ENCODE data around the gene GTF2I. TPM values are rescaled to one million over a fixed set of nuclear protein-coding genes. Genes with fewer than 3 reads are reported as not detected.
A peak's percentile ranks its signal among the peaks of the same experiment; 100 is the strongest.
"Not testable (repeated sequence)": the region's sequence is repeated elsewhere in the genome, so short reads cannot be mapped to it uniquely, and the experiment has no call there.

The GTF2I gene
- total and polyA plus RNA-seq, 9 donors = 101 to 171 (median 143) TPM

DNA sequence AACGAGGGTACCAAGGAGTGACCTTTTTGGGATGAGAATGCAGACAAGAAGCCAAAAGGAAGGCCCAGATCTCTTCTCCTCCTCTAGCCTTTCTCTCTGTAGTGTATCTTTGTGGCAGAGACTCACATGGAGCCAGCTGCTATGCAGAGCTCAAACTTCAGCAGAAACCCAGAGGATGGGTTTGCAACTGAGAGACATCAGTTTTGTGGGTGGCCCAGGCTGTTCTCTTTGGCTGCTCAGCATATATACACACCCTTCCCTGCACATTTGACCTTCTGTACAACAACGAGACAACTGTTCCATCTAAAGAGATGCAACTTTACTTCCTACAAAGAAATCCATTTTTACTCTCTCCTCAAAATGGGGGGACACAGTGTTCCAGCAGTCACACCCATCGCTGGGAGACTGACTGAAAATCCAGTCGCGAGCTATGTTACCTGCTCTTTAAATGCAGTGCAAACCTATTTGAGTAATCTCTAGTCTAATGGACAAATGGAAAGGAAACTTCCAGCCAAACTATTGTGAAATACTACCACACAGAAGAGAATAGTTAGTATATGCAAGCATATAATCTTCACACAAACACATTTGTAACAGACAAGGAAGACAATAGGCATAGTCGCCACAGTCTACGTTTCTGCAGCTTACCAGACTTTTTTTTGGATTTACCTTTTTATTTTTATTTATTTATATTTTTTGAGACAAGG, 51.2 kb downstream of the GTF2I start:
- WGBS (ENCODE audit: insufficient coverage) = 67% methylated on average over 1 of the region's 7 CpGs
- no peak overlapping the region for H3K27ac ChIP-seq (ENCODE audit: low read length)
- peaks cover 66% of the 10 kb centered on the region for H3K36me3 ChIP-seq (ENCODE audit: control insufficient read depth, insufficient read depth, low read length)
- no peaks in the 10 kb centered on the region for H3K27me3 ChIP-seq (ENCODE audit: control insufficient read depth, insufficient read depth, low read length)
- peak; percentile 22 for DNase-seq
- H3K4me3 ChIP-seq (ENCODE audit: low read length) = no peak overlapping the region
- peaks cover 3% of the 10 kb centered on the region for H3K9me3 ChIP-seq (replicated peaks; ENCODE audit: control insufficient read depth, low read depth, low read length)
- H3K4me1 ChIP-seq (ENCODE audit: control insufficient read depth, insufficient read depth, low read length) = no peaks in the 10 kb centered on the region

DNA sequence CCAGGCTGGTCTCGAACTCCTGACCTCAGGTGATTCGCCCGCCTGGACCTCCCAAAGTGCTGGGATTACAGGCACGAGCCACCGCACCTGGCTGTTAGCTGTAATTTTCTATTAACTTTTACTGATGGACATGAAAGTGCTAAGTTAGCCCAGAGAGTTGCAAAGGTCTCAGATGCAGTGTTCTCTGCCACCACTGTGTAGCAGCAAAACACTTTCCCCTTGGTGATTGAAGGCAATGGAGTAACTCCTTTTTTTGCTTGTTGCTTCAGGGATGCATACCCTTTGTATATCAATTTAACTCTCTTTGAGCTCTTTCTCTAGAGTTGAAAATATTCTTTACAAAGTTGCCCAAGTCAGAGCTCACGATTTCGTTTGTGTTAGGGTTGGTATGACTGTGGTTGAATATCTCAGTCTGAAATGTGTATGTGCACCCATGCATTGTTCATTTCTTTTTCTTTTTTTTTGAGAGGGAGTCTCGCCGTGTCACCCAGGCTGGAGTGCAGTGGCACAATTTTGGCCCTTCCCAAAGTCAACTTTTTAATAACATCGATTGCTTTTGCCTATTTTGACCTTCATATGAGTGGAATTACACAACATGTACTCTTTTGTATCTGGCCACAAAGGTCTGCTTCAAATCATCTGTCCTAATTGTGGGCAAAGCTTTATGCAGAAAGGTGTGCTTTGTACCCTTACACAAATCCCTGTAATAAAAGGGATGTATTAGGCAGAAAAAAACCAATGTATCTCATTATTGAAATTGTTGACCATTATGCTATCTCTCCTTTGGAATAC, 52.6 kb downstream of the GTF2I start:
- DNase-seq = no peak
- Histone ChIP-seq H3K9me3 (replicated peaks; ENCODE audit: control insufficient read depth, low read depth, low read length) (peaks cover 4% of the 10 kb centered on the region), H3K36me3 (ENCODE audit: control insufficient read depth, insufficient read depth, low read length) (peaks cover 59% of the 10 kb centered on the region), H3K27ac (ENCODE audit: low read length) (no peak overlapping the region), H3K27me3 (ENCODE audit: control insufficient read depth, insufficient read depth, low read length) (no peaks in the 10 kb centered on the region), H3K4me1 (ENCODE audit: control insufficient read depth, insufficient read depth, low read length) (no peaks in the 10 kb centered on the region), H3K4me3 (ENCODE audit: low read length) (no peak overlapping the region)
- WGBS (ENCODE audit: insufficient coverage) = 97% methylated on average over 5 of the region's 10 CpGs

DNA sequence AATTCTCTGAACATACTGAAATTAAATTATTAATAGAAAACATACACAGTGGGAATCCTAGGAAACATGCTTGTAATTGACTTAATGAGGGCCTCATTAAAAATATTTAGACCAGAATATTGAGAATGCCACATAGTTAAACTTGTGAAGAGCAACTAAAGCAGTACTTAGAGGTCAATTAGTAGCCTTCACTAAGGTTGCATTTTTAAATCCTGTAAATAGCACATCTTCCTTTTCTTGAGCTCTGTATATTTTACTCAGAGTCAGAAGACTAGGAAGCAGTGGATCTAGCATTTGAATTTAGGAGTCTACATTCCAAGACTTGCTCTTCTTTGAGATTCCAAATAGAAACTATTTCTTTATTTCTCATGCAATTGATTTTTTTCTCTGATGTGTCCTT, 56.0 kb downstream of the GTF2I start:
- Histone ChIP-seq H3K4me1 (ENCODE audit: control insufficient read depth, insufficient read depth, low read length) (no peaks in the 10 kb centered on the region), H3K36me3 (ENCODE audit: control insufficient read depth, insufficient read depth, low read length) (peaks cover 35% of the 10 kb centered on the region), H3K27ac (ENCODE audit: low read length) (no peak overlapping the region), H3K9me3 (replicated peaks; ENCODE audit: control insufficient read depth, low read depth, low read length) (peaks cover 4% of the 10 kb centered on the region), H3K4me3 (ENCODE audit: low read length) (no peak overlapping the region), H3K27me3 (ENCODE audit: control insufficient read depth, insufficient read depth, low read length) (no peaks in the 10 kb centered on the region)
- DNase-seq = no peak

DNA sequence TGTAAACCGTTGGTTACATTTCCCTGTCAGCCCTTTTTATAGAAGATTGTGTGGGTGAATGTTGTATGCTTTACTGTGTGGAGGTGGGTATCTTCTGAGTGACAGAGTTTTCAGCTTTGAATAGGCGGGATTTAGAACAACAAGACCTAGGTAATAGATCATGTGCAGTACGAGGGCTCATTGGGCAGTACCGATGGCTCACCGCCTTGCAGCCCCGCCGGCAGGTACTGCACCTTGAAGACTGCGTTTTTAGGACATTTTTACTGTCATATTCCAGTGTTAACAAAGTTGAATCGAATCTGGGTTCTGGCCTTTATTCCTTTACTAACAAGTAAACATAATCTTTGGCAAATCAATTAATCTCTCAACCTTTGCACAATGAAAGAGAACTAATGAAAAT, 60.4 kb downstream of the GTF2I start:
- no peak overlapping the region for H3K27ac ChIP-seq (ENCODE audit: low read length)
- peaks cover 4% of the 10 kb centered on the region for H3K9me3 ChIP-seq (replicated peaks; ENCODE audit: control insufficient read depth, low read depth, low read length)
- H3K27me3 ChIP-seq (ENCODE audit: control insufficient read depth, insufficient read depth, low read length) = no peaks in the 10 kb centered on the region
- no peak for DNase-seq
- no peak overlapping the region for H3K4me3 ChIP-seq (ENCODE audit: low read length)
- 97% methylated on average over 7 of the region's 9 CpGs for WGBS (ENCODE audit: insufficient coverage)
- H3K4me1 ChIP-seq (ENCODE audit: control insufficient read depth, insufficient read depth, low read length) = no peaks in the 10 kb centered on the region
- H3K36me3 ChIP-seq (ENCODE audit: control insufficient read depth, insufficient read depth, low read length) = peaks cover 22% of the 10 kb centered on the region

DNA sequence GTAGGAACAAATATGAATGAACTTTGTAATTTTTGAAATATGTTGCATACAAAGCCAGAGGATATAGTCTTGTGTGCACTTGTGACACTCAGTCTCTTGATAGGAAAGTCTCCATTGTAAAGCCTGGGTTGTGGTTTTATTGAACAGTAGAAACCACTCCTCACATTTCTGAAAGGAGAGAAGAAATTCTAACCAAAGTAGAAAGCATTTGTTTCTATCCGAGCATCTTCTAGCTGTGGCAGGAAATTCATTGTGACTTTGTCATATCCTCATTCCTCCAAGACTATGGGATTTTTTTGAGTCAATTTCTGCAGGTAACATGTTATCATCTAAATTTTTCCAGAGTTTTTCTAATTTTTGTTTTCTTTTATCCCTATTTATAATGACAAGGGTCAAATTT, 60.8 kb downstream of the GTF2I start:
- WGBS (ENCODE audit: insufficient coverage) = no CpG with 5 or more reads among the region's 1 CpG
- no peaks in the 10 kb centered on the region for H3K4me1 ChIP-seq (ENCODE audit: control insufficient read depth, insufficient read depth, low read length)
- no peaks in the 10 kb centered on the region for H3K27me3 ChIP-seq (ENCODE audit: control insufficient read depth, insufficient read depth, low read length)
- DNase-seq = no peak
- no peak overlapping the region for H3K4me3 ChIP-seq (ENCODE audit: low read length)
- peaks cover 4% of the 10 kb centered on the region for H3K9me3 ChIP-seq (replicated peaks; ENCODE audit: control insufficient read depth, low read depth, low read length)
- no peak overlapping the region for H3K27ac ChIP-seq (ENCODE audit: low read length)
- H3K36me3 ChIP-seq (ENCODE audit: control insufficient read depth, insufficient read depth, low read length) = peaks cover 22% of the 10 kb centered on the region

DNA sequence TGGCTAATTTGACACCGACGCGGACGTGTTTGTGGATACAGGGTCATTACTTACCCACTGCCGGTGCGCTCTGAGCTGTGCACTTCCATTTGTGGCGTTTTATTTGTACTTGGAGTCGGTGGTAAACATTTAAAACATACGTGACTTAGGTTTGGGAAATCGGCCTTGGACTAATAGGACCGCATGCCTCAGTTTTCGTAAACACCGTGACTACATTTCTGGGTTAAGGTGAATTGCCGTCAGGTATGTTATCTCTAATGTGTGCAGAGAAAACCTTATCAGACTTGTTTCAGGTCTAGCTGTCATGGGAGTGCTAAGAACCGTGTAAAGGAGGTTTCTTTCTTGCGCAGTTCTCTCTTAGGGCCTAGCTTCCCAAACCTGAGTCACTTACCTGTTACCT, 64.6 kb downstream of the GTF2I start:
- Histone ChIP-seq H3K27me3 (ENCODE audit: control insufficient read depth, insufficient read depth, low read length) (no peaks in the 10 kb centered on the region), H3K9me3 (replicated peaks; ENCODE audit: control insufficient read depth, low read depth, low read length) (no peaks in the 10 kb centered on the region), H3K4me3 (ENCODE audit: low read length) (no peak overlapping the region), H3K36me3 (ENCODE audit: control insufficient read depth, insufficient read depth, low read length) (peaks cover 23% of the 10 kb centered on the region), H3K4me1 (ENCODE audit: control insufficient read depth, insufficient read depth, low read length) (no peaks in the 10 kb centered on the region), H3K27ac (ENCODE audit: low read length) (no peak overlapping the region)
- 90% methylated on average over 13 of the region's 16 CpGs for WGBS (ENCODE audit: insufficient coverage)
- no peak for DNase-seq

DNA sequence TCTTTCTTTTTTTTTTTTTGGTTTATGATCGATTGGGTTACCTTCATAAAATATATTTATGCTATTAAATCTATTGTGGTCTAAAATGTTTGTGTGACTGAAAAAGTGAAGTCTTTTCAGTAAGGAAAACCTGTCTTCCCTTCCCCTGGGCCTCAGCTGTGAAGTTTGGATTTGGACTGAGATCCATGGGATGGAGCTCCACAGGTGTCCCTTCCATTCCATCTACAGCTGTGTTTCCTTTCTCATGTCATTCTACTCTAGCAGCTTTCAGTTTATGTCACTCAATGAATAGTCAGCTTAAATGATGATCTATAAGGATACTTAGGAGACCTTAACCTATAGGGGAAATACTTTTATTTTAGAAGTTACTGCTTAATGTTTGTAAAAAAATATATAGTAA, 68.3 kb downstream of the GTF2I start:
- no peak overlapping the region for H3K27ac ChIP-seq (ENCODE audit: low read length)
- DNase-seq = no peak
- H3K9me3 ChIP-seq (replicated peaks; ENCODE audit: control insufficient read depth, low read depth, low read length) = no peaks in the 10 kb centered on the region
- no peaks in the 10 kb centered on the region for H3K27me3 ChIP-seq (ENCODE audit: control insufficient read depth, insufficient read depth, low read length)
- peaks cover 12% of the 10 kb centered on the region for H3K36me3 ChIP-seq (ENCODE audit: control insufficient read depth, insufficient read depth, low read length)
- no CpG with 5 or more reads among the region's 1 CpG for WGBS (ENCODE audit: insufficient coverage)
- no peak overlapping the region for H3K4me3 ChIP-seq (ENCODE audit: low read length)
- H3K4me1 ChIP-seq (ENCODE audit: control insufficient read depth, insufficient read depth, low read length) = no peaks in the 10 kb centered on the region

DNA sequence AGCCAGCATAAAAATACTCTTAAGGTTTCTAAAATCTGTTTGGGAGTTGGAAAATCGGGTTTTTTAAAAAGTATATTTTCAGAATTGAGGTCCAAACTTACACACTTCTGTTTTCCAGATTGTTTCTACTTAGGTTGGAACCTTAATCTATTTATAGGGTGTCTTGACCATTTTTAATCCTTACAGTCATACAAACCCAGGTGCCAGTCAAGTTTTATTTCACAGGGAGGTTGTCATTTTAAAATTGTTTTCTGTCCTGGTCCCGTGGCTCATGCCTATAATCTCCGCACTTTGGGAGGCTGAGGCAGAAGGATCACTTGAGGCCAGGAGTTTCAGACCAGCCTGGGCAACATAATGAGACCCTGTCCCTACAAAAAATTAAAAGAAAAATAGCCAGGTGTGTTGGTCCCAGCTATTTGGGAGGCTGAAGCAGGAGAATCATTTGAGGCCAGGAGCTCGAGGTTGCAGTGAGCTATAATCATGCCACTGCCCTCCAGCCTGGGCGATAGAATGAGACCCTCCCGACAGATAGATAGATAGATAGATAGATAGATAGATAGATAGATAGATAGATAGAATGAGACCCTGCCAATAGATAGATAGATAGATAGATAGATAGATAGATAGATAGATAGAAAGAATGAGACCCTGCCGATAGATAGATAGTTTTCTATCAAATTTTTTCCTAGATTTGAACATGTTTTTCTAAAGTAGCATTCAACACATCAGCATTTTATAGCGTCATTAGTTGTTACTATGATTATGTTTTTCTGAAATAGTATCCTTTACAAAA, 69.0 kb downstream of the GTF2I start:
- H3K4me3 ChIP-seq (ENCODE audit: low read length) = no peak overlapping the region
- no peak for DNase-seq
- WGBS (ENCODE audit: insufficient coverage) = 97% methylated on average over 5 of the region's 8 CpGs
- H3K36me3 ChIP-seq (ENCODE audit: control insufficient read depth, insufficient read depth, low read length) = peaks cover 10% of the 10 kb centered on the region
- no peaks in the 10 kb centered on the region for H3K27me3 ChIP-seq (ENCODE audit: control insufficient read depth, insufficient read depth, low read length)
- no peaks in the 10 kb centered on the region for H3K9me3 ChIP-seq (replicated peaks; ENCODE audit: control insufficient read depth, low read depth, low read length)
- H3K4me1 ChIP-seq (ENCODE audit: control insufficient read depth, insufficient read depth, low read length) = no peaks in the 10 kb centered on the region
- H3K27ac ChIP-seq (ENCODE audit: low read length) = no peak overlapping the region

DNA sequence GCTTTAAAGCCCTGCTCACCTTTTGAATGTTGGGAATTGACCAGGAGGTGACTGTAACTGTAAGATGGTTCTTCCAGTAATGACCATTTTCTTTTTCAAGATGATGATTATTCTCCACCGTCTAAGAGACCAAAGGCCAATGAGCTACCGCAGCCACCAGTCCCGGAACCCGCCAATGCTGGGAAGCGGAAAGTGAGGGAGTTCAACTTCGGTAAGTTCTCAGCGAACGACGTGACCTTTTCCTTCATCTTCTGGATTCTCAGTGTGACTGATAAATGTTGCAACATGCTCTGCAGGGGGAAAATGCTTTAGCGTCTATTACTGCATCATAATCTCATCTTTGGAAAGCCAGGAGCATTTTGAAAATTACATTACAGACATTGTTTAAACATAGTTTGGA, 71.2 kb downstream of the GTF2I start:
- not testable (repeated sequence) for H3K36me3 ChIP-seq (ENCODE audit: control insufficient read depth, insufficient read depth, low read length)

DNA sequence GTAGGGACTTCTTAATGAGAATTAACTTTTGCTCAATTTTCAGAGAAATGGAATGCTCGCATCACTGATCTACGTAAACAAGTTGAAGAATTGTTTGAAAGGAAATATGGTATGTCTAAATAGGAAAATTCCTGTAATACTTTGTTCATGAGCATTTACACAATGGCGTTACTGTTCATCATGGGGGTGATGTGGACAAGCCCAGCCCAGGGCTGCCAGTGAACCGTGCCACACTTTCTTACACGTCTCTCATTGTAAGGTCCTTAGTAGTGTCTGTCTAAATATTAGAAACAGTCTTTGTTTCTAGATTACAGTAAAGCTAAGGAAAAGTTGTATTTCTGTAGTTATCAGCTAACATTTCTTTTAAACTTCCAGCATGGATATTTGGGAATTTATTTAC, 72.7 kb downstream of the GTF2I start:
- not testable (repeated sequence) for H3K27me3 ChIP-seq (ENCODE audit: control insufficient read depth, insufficient read depth, low read length); H3K27ac ChIP-seq (ENCODE audit: low read length); H3K9me3 ChIP-seq (replicated peaks; ENCODE audit: control insufficient read depth, low read depth, low read length); H3K4me3 ChIP-seq (ENCODE audit: low read length); H3K36me3 ChIP-seq (ENCODE audit: control insufficient read depth, insufficient read depth, low read length); H3K4me1 ChIP-seq (ENCODE audit: control insufficient read depth, insufficient read depth, low read length); DNase-seq
- no CpG with 5 or more reads among the region's 5 CpGs for WGBS (ENCODE audit: insufficient coverage)

More for the DNA sequence above, 71.2 kb downstream of the GTF2I start:
- H3K4me1 ChIP-seq (ENCODE audit: control insufficient read depth, insufficient read depth, low read length); H3K27me3 ChIP-seq (ENCODE audit: control insufficient read depth, insufficient read depth, low read length); H3K4me3 ChIP-seq (ENCODE audit: low read length); DNase-seq; H3K27ac ChIP-seq (ENCODE audit: low read length); H3K9me3 ChIP-seq (replicated peaks; ENCODE audit: control insufficient read depth, low read depth, low read length): not testable (repeated sequence)
- WGBS (ENCODE audit: insufficient coverage) = no CpG with 5 or more reads among the region's 10 CpGs
